Activated naive CD4-positive, alpha-beta T cell treated with anti-CD3 and anti-CD28 coated beads, Interleukin-2, amount 10 ng/mL, durations not matched to agents 5 hours and 36 hours (primary cell): ENCODE measurements around the gene SPATA9. TPM values are rescaled to one million over a fixed set of nuclear protein-coding genes. Genes with fewer than 3 reads are reported as not detected.

Experiments
- total RNA-seq, 2 experiments: library from RNA; stranded (reverse); gene quantifications; one replicate each; pipeline ENCODE4 v1.2.3, GENCODE V29; 2021

Gene SPATA9, protein sequence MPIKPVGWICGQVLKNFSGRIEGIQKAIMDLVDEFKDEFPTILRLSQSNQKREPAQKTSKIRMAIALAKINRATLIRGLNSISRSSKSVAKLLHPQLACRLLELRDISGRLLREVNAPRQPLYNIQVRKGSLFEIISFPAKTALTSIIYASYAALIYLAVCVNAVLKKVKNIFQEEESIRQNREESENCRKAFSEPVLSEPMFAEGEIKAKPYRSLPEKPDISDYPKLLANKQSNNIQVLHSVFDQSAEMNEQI
- not detected for total RNA-seq

DNA sequence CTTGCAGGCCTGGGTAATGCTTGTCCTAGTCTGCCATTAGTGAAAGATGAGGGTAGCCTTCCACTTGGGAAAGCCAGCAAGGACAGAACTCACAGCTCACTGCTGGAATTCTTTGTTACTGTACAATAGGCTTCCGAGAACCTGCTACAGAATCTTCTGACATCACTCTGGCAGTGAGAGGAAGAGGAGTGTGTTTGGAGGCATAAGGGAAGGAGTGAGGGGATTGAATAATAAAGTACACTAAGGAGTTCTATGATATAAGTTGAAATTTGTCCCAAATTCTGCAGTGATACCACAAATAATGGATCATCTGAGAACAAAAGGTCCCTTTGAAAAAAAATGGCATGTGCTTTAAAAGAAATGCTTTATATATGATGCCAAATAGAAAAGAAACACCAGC is at the start of gene SPATA9:
TSS of gene SPATA9 (minus strand) at position 101 of the 400 bp plus-strand sequence. CDS start 137 bp downstream, outside the sequence.

DNA sequence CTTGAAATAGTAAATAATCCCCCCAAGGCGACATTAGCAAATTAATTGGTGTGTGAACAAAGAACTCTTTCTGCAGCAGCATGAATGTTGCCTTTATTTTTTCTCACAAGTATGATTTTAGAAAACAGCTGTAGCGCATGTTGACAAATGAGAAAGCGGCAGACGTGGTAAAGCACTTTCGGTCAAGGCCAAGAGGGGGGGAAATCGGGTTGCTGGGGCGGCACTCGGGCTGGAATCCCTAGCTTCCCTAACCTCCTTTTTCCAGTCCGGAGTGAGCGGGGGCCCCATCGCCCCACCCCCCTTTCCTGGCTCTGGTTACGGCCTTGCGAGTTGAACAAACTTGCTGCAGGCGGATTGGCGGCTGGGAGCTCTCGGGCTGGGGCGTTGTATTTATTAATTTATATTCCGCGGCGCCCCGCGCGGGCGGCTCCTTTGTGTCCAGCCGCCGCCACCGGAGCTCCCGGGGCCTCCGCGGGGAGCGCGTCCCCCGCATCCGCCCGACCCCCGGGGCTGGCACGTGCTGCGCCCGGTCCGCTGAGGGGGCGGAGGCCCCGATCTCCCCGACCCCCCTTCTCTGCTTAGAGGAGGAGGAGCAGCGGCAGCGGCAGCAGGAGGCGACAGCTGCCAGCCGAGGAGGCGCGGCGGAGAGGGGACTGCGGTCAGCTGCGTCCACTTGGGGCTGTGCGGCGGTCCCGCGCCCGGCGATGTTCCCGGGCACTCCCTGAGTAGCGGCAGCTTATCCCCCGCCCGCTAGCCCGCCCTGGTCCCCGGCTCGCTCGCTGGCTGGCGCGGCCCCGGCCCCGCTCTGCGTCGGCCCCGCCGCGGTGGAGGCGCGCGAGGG is 48.2 kb upstream of the SPATA9 start, which contains the start of gene RHOBTB3:
TSS of gene RHOBTB3 (plus strand) at position 607 of the 841 bp plus-strand sequence. CDS start 347 bp downstream, outside the sequence.

DNA sequence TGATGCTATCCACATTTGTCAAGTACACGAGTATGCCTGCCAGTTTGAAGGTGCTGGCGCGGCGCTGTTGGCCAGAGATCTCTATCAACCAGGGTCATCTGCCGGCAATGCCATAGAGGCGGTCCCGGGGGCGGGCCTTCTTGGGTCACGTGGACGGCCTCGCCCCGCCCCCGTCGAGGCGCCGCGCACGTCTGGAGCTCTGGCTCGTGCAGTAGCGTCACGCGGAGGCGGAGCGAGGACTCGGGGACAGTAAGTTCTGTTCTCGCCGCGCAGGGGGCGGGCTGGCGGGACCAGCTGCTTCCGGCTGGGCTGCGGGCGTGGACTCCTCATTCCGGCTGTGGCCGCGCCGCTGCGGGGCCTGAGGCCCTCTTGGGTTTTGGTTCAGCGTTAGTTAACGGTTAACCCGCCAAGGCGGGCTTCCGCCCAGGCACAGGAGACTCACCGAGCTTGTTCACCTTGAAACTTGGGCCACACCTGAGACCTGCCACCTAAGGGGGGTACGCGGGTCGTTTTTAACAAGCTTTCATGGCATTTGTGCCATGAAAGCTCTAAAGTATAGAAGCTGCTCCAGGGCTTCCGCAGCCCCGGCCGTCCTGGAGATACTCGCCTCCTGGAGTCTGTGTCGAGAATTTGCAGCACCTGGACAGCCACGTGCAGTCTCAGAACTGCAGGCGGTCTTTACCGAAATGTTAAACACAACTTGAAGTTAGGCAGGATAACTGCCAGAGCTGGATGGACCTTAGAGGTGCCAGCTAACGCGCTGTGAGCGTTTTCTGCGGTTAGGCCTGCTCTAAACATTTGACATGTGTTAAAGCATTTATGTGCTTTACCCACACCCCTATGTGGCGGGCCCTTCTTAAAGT is 36.0 kb downstream of the SPATA9 start, which contains the start of gene RFESD:
TSS of gene RFESD (plus strand) at position 209 of the 863 bp plus-strand sequence. CDS start 5,495 bp downstream, outside the sequence.

DNA sequence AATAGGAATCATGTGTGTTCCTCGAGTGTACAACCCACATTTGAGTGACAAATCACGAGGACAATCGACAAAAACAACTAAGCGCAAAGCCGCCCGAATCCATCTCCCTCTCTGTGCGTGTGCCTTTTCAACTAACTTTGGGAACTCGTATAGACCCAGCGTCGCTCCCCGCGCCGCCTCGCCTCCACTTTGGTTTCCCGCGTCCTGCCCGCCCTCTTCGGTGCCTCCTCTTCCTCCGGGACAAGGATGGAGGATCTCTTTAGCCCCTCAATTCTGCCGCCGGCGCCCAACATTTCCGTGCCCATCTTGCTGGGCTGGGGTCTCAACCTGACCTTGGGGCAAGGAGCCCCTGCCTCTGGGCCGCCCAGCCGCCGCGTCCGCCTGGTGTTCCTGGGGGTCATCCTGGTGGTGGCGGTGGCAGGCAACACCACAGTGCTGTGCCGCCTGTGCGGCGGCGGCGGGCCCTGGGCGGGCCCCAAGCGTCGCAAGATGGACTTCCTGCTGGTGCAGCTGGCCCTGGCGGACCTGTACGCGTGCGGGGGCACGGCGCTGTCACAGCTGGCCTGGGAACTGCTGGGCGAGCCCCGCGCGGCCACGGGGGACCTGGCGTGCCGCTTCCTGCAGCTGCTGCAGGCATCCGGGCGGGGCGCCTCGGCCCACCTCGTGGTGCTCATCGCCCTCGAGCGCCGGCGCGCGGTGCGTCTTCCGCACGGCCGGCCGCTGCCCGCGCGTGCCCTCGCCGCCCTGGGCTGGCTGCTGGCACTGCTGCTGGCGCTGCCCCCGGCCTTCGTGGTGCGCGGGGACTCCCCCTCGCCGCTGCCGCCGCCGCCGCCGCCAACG is 62.5 kb downstream of the SPATA9 start, which contains the start of gene GPR150:
TSS of gene GPR150 (plus strand) at position 58 of the 840 bp plus-strand sequence. CDS start at position 247, 189 bp downstream.

Other genes with a start within 250 kb of the SPATA9 start
- gene SKIC3, start 128.0 kb downstream of the SPATA9 start, total RNA-seq = 10 to 100 TPM; 81.6 to 81.8 TPM
- 1 to 10 TPM; 5.7 to 6.2 TPM for gene ARSK, start 127.9 kb downstream of the SPATA9 start, total RNA-seq
- 1 to 10 TPM; 1.6 to 1.8 TPM for gene GPR150, start 62.9 kb downstream of the SPATA9 start, total RNA-seq
- 1 to 10 TPM; 5.7 to 7.5 TPM for gene RFESD, start 36.2 kb downstream of the SPATA9 start, total RNA-seq
- gene RHOBTB3, start 48.3 kb upstream of the SPATA9 start, total RNA-seq = under 1 TPM; 0.65 to 0.71 TPM
- 10 to 100 TPM; 66.6 to 69.9 TPM for gene GLRX, start 139.7 kb upstream of the SPATA9 start, total RNA-seq